Panc1 (cell line): ENCODE data around the gene AMBRA1.
"Not testable (repeated sequence)": the region's sequence is repeated elsewhere in the genome, so short reads cannot be mapped to it uniquely, and the experiment has no call there.

Experiments
- CTCF ChIP-seq: fragments of 450-650 bp; IDR thresholded peaks from 2 replicates; pipeline ENCODE4 v1.5.1; 2017; ENCODE audit warnings: mild to moderate bottlenecking
- POLR2AphosphoS5 ChIP-seq: IDR thresholded peaks from 2 replicates; pipeline ENCODE4 v1.6.1; 2012; ENCODE audit warnings: mild to moderate bottlenecking, low read depth, low read length, moderate library complexity
- SIN3A ChIP-seq: IDR thresholded peaks from 2 replicates; pipeline ENCODE4 v1.6.1; 2012; ENCODE audit warnings: low read depth, mild to moderate bottlenecking, low read length, moderate library complexity, borderline replicate concordance; ENCODE audit not compliant: insufficient read depth

- TF ChIP-seq CTCF, SIN3A, POLR2AphosphoS5: not testable (repeated sequence)
Observed at GRCh38 chr11:46371262-46371661, 222.6 kb downstream of the AMBRA1 start.
